GM12873 (cell line): ENCODE measurements around the gene ARPC1A.
A peak's percentile ranks its signal among the peaks of the same experiment; 100 is the strongest.

ENCODE experiments used
- TF ChIP-seq, protein P1 (sequence below): IDR thresholded peaks from 2 replicates; pipeline ENCODE4 v1.5.1; 2012; ENCODE audit warnings: low read depth, mild to moderate bottlenecking, moderate library complexity, low read length, control low read depth; ENCODE audit not compliant: insufficient read depth; ENCODE audit errors: missing control alignments

Gene ARPC1A

DNA sequence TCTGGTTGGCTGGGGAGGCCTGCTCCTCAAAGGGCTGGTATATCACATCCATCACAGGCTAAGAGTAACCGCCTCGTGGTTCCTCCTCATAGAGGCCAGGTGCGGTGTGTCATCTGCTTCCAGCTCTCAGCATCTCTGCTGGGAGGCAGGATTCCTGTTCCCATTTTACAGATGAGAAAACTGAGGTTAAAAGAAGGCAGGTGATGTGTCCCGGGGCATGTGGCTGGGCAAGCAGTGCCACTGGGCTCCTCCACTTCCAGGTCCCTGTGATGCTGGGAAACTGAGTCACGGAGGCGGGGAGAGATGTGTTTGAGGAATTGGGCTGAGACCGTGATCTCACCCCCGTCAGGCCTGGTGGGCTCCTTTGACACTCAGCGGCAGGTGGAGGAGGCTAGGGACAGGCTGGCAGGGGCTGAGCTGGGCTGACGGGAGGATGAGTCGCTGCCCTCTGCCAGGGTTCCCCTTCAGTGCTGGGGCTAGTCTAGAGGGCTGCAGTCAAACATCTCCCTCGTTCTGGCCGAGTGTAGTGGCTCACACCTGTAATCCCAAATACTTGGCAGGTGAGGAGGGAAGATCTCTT lies 58.2 kb downstream of the ARPC1A start:
- TF ChIP-seq, protein P1, sequence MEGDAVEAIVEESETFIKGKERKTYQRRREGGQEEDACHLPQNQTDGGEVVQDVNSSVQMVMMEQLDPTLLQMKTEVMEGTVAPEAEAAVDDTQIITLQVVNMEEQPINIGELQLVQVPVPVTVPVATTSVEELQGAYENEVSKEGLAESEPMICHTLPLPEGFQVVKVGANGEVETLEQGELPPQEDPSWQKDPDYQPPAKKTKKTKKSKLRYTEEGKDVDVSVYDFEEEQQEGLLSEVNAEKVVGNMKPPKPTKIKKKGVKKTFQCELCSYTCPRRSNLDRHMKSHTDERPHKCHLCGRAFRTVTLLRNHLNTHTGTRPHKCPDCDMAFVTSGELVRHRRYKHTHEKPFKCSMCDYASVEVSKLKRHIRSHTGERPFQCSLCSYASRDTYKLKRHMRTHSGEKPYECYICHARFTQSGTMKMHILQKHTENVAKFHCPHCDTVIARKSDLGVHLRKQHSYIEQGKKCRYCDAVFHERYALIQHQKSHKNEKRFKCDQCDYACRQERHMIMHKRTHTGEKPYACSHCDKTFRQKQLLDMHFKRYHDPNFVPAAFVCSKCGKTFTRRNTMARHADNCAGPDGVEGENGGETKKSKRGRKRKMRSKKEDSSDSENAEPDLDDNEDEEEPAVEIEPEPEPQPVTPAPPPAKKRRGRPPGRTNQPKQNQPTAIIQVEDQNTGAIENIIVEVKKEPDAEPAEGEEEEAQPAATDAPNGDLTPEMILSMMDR: no peak

DNA sequence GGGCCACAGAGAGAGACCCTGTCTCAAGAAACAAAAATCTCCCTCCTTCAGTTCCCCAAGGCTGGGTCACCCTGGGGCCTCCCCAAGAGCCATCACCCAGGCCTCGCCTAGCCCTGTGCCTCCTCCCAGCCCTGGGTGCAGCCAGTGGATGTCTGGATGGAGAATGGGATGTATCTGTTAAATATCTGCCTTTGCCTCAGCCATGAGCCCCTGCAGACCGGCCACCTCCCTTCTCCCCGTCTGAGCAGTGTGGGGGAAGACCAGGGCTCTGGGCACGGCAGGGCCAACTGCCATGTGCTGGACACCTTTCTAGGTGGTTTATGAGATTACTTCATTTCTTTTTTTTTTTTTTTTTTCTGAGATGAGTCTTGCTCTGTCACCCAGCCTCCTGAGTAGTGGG lies 58.8 kb downstream of the ARPC1A start:
- TF ChIP-seq, protein P1: no peak

DNA sequence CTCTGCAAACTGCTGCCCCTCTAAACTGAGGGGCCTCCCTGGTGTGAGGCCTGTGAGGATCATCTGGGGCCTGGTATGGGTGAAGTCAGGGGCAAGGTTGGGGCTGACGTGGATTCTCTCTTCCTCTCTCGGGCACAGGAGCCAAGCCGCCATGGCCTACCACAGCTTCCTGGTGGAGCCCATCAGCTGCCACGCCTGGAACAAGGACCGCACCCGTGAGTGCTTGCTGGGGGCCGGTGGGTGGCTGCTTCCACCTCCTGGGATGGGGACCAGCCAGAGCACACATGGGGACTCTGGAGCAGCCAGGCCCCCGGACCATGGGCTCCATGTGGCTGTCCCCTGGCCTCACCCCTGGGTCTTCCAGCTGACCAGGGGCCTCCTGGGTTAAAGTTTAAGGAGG lies 59.9 kb downstream of the ARPC1A start:
- TF ChIP-seq, protein P1: no peak

DNA sequence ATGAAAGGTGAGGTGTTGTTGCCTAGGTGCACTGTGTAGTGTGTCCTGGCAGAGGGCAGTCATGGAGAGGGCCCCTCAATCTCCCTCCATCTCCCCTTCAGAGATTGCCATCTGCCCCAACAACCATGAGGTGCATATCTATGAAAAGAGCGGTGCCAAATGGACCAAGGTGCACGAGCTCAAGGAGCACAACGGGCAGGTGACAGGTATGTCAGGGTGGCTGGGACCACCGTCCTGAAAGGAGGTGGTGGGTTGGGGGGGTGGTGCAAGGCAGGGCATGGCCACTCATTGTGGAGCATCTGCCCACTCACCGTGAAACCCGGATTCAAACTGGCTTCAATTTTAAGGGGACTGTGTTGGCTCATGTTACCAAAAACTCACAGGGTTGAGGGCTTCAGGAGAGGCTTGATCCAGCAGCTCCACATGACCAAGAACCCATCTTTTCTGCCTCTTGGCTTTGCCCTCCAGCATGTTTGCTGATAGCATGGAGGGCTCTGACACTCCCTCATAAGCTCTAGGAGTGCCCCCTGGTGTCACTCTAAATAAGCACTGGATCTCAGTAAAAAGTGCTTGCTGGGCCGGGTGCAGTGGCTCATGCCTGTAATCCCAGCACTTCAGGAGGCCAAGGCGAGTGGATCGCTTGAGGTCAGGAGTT lies 61.0 kb downstream of the ARPC1A start:
- TF ChIP-seq, protein P1: peak; percentile 56

DNA sequence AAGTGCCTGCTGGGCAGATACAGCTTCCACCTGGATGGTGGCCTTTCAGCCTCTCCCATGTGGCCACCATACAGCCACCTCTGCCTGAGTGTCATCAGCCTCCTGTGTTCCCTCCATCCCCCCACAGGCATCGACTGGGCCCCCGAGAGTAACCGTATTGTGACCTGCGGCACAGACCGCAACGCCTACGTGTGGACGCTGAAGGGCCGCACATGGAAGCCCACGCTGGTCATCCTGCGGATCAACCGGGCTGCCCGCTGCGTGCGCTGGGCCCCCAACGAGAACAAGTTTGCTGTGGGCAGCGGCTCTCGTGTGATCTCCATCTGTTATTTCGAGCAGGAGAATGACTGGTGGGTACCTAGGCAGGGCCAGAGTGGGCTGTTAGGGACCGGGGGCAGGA lies 62.2 kb downstream of the ARPC1A start:
- TF ChIP-seq, protein P1: no peak

DNA sequence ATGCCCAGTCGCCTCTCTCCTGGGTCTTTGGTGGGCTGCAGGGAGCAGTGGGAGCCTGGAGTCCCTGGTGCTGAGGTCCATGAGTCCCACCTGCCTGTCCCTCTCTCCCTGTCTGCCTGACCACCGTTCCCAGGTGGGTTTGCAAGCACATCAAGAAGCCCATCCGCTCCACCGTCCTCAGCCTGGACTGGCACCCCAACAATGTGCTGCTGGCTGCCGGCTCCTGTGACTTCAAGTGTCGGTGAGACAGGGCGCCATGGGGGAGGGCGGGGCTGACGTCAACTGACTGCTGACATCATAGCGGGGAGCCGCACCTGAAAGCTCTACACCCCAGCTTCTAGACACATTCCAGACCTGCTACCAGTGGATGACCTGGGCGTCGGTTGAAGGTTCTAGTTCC lies 64.1 kb downstream of the ARPC1A start:
- TF ChIP-seq, protein P1: no peak

DNA sequence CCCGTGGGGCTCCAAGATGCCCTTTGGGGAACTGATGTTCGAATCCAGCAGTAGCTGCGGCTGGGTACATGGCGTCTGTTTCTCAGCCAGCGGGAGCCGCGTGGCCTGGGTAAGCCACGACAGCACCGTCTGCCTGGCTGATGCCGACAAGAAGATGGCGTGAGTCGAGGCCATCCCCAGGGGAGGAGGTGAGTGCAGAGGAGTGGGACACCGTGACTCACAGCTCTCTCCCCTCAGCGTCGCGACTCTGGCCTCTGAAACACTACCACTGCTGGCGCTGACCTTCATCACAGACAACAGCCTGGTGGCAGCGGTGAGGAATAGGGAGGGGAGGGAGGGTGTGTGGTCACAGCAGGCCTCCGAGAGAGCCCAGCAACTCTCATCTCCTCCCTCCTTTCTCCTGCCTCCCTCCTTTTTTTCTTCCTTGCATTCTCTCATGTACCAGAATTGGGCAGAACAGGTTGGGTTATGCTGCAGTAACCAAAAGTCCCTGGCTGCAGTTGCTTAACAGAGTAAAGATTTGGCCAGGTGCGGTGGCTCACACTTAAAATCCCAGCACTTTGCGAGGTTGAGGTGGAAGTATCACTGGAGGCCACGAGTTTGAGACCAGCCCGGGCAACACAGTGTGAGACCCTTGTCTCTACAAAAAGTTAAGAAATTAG lies 65.4 kb downstream of the ARPC1A start:
- TF ChIP-seq, protein P1: no peak
